Osteoblast (primary cell): ENCODE results near the gene NDUFS6. TPM values are rescaled to one million over a fixed set of nuclear protein-coding genes. Genes with fewer than 3 reads are reported as not detected.
A peak's percentile ranks its signal among the peaks of the same experiment; 100 is the strongest.
"Not testable (repeated sequence)": the region's sequence is repeated elsewhere in the genome, so short reads cannot be mapped to it uniquely, and the experiment has no call there.

Source experiments
- DNase-seq: peaks from one replicate; pipeline ENCODE4 v3.0.0; 2011; ENCODE audit warnings: low spot score, mixed read lengths; ENCODE audit not compliant: insufficient read length; ENCODE audit errors: missing footprints
- H2AFZ ChIP-seq: 2 replicates; pipeline ENCODE4 v1.6.0; 2011; ENCODE audit warnings: mild to moderate bottlenecking, low read length
- H3K27ac ChIP-seq: 2 replicates; pipeline ENCODE4 v1.5.1; 2011; ENCODE audit warnings: mild to moderate bottlenecking, low read depth, low read length, moderate library complexity
- H3K27me3 ChIP-seq: 2 replicates; pipeline ENCODE4 v1.6.0; 2012; ENCODE audit warnings: mild to moderate bottlenecking, control low read depth, inconsistent platforms, low read length, moderate library complexity; ENCODE audit not compliant: insufficient read depth
- H3K36me3 ChIP-seq: 2 replicates; pipeline ENCODE4 v1.5.1; 2011; ENCODE audit warnings: mild to moderate bottlenecking, low read length, control low read depth, moderate library complexity; ENCODE audit not compliant: insufficient read depth
- H3K4me1 ChIP-seq: 2 replicates; pipeline ENCODE4 v1.5.1; 2011; ENCODE audit warnings: mild to moderate bottlenecking, low read length, control low read depth, moderate library complexity; ENCODE audit not compliant: insufficient read depth
- H3K4me2 ChIP-seq: 2 replicates; pipeline ENCODE4 v1.6.0; 2011; ENCODE audit warnings: mild to moderate bottlenecking, low read length; ENCODE audit not compliant: insufficient read depth
- H3K4me3 ChIP-seq: fragments of 200-600 bp; sonication (generic); 3 replicates; pipeline ENCODE4 v1.5.1; 2012; ENCODE audit warnings: mild to moderate bottlenecking, low read length, inconsistent platforms; ENCODE audit not compliant: insufficient read depth
- H3K79me2 ChIP-seq: 2 replicates; pipeline ENCODE4 v1.6.0; 2012; ENCODE audit warnings: mild to moderate bottlenecking, low read length, control low read depth, inconsistent platforms; ENCODE audit not compliant: insufficient read depth
- H3K9me3 ChIP-seq: 2 replicates; pipeline ENCODE4 v1.5.1; 2011; ENCODE audit warnings: low read depth, low read length, control low read depth
- H4K20me1 ChIP-seq: 2 replicates; pipeline ENCODE4 v1.6.0; 2012; ENCODE audit warnings: mild to moderate bottlenecking, low read length, control low read depth; ENCODE audit not compliant: insufficient read depth
- CTCF ChIP-seq: IDR thresholded peaks from 2 replicates; pipeline ENCODE4 v1.5.1; 2011; ENCODE audit warnings: mild to moderate bottlenecking, low read depth, low read length, moderate library complexity; ENCODE audit errors: extremely low read depth
- total RNA-seq: library from RNA; depleted of rRNA; stranded (reverse); fragments of >200 nt; gene quantifications from 2 replicates; pipeline ENCODE4 v1.2.3, GENCODE V29; 2012

The NDUFS6 gene
- total RNA-seq, 1 donor, result 23.9 TPM

- no peak for TF ChIP-seq CTCF
- no peaks in the 10 kb centered on the region for H3K4me1 ChIP-seq
- peaks cover 72% of the 10 kb centered on the region for H3K36me3 ChIP-seq
These were observed 14.0 kb downstream of the NDUFS6 start for GRCh38 chr5:1815071-1815786.

GRCh38 chr5:1815881-1816292 lies 14.7 kb downstream of the NDUFS6 start:
- Histone ChIP-seq H3K27ac (no peak overlapping the region), H3K27me3 (no peaks in the 10 kb centered on the region), H3K4me2 (no peak overlapping the region), H3K9me3 (no peaks in the 10 kb centered on the region), H3K4me1 (no peaks in the 10 kb centered on the region), H3K4me3 (no peak overlapping the region), H2AFZ (no peak overlapping the region), H4K20me1 (peaks cover 6% of the 10 kb centered on the region), H3K79me2 (peaks cover 14% of the 10 kb centered on the region), H3K36me3 (peaks cover 70% of the 10 kb centered on the region)
- TF ChIP-seq CTCF, result no peak
- DNase-seq, result peak; percentile 4

More at GRCh38 chr5:1815071-1815786, 14.0 kb downstream of the NDUFS6 start:
- Histone ChIP-seq H2AFZ (no peak overlapping the region), H3K27ac (no peak overlapping the region), H3K27me3 (no peaks in the 10 kb centered on the region), H3K4me2 (no peak overlapping the region), H3K4me3 (no peak overlapping the region), H3K9me3 (no peaks in the 10 kb centered on the region), H3K79me2 (peaks cover 19% of the 10 kb centered on the region), H4K20me1 (peaks cover 6% of the 10 kb centered on the region)
- peak; percentile 41 for DNase-seq

- not testable (repeated sequence) for DNase-seq, H2AFZ ChIP-seq, H4K20me1 ChIP-seq, H3K27ac ChIP-seq, H3K27me3 ChIP-seq, H3K4me3 ChIP-seq, H3K9me3 ChIP-seq, H3K4me1 ChIP-seq, H3K4me2 ChIP-seq
- Histone ChIP-seq H3K36me3 (peaks cover 65% of the 10 kb centered on the region), H3K79me2 (peaks cover 11% of the 10 kb centered on the region)
These were observed 15.4 kb downstream of the NDUFS6 start for GRCh38 chr5:1816495-1817089.

GRCh38 chr5:1817261-1818043 lies 16.2 kb downstream of the NDUFS6 start:
- Histone ChIP-seq H3K27me3 (no peaks in the 10 kb centered on the region), H3K27ac (no peak overlapping the region), H3K4me3 (no peak overlapping the region), H3K36me3 (peaks cover 64% of the 10 kb centered on the region), H3K9me3 (no peaks in the 10 kb centered on the region), H4K20me1 (peaks cover 6% of the 10 kb centered on the region), H2AFZ (no peak overlapping the region), H3K79me2 (peaks cover 3% of the 10 kb centered on the region), H3K4me2 (no peak overlapping the region), H3K4me1 (no peaks in the 10 kb centered on the region)
- peak; percentile 44 for DNase-seq
- TF ChIP-seq CTCF, result no peak
